ENCODE results near the gene MYO7A.

MYO7A gene

DNA sequence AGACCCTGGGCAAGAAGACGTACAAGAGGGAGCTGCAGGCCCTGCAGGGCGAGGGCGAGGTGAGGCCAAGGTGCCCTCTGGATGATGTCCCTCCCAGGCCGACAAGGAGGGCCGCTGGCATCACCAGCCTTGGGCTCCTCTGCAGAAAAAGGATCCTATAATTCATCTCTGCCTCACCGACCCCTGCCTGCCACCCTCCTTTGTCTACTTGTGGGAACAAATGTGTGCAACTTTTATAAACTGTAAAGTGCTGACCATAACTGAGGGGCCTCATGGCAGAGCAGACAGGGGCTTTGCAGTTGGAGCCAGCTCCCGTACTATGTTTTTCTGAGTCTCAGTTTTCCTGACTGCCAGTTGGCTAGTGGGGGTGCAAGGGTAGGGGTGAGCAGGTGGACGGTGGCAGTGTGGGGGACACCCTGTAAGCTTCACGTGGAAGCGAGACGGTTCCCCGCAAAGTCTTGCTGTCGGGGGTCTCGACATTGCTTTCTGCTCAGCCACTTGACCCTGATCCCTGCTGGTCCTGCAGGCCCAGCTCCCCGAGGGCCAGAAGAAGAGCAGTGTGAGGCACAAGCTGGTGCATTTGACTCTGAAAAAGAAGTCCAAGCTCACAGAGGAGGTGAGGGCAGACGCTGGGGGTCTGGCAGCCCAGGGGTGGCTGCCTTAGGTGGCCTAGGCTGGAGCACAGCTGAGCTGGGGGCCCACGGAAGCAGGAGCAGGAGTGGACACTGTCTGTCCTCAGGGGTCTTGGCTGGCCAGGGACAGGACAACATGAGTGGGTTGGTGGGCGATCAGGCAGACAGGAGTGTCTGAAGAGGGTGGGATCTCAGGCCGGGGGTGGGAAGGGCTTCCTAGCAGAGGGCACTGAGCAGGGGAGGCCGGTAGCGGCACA is 54.7 kb downstream of the MYO7A start:
- no peak for DNase-seq (ENCODE audit: low read depth in 4 of 4, low spot score in 1 of 4)

DNA sequence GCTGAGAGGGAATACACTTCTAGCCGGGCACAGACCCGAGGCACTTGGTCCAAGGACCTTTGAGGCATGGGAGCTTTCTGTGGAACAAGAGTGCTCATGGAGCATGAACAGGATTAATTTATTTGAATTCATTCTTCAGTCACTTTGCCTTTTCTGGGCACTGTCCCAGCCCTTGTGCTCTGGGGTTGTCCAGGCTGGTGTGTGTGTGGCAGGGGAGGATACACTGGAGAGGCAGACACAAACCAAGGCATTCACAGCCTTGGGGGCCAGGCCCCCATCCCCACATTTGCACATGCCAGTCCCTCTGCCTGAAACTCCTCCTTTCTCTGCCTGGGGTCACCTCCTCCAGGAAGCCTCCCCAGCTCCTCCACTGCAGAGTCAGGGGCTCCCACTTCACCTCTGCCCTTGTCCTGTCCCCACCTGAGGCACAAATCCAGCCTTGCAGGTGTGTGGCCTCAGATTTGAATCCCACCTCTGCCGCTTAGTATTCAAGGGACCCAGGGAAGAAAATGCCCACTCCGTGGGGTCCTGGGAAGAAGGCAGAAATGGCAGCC is 55.5 kb downstream of the MYO7A start:
- no peak for DNase-seq (ENCODE audit: low read depth in 4 of 4, low spot score in 1 of 4)

DNA sequence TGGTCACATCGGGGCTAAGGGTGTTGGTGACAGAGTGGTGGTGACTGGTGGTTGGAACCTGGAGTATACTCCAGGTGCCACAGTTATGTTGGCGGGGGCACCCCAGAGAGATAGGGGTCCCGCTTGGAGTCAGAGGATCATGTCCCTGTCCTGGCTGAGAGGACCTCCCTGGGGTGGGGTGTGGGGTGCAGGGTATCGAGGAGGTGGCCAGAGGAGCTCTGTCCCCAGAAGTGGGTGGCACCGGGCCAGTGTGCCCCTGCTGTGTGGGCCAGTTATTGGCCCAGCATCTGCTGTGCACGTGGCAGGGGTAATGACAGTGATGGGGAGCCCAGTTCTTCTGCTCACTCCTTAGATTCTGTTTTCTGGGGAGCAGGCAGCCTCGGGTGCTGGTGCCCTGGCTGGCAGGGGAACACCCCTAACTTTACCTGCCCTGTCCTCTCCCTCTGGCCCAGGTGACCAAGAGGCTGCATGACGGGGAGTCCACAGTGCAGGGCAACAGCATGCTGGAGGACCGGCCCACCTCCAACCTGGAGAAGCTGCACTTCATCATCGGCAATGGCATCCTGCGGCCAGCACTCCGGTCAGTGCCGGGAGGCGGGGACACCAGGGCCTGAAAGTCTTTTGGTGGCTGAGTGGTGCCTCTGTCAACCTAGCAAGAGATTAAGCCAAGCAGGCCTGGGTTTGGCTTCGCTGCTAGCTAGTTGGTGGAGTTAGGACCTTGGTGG is 56.3 kb downstream of the MYO7A start:
- no peak for DNase-seq (ENCODE audit: low read depth in 4 of 4, low spot score in 1 of 4)

DNA sequence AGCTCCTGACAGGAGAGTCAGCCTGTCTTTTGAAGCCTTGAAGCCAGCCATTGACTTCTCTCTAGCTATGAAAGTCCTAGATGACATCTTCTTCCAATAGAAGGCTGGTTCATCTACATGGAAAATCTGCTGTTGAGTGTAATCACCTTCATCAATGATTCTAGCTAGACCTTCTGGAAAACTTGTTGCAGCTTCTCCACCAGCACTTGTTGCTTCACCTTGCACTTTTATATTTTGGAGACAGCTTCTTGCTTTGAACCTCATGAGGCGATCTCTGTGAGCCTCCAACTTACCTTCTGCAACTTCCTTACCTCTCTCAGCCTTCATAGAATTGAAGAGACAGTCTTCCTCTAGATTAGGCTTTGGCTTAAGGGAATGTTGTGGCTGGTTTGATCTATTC is 58.3 kb downstream of the MYO7A start:
- DNase-seq (ENCODE audit: low read depth in 4 of 4, low spot score in 1 of 4) = no peak

DNA sequence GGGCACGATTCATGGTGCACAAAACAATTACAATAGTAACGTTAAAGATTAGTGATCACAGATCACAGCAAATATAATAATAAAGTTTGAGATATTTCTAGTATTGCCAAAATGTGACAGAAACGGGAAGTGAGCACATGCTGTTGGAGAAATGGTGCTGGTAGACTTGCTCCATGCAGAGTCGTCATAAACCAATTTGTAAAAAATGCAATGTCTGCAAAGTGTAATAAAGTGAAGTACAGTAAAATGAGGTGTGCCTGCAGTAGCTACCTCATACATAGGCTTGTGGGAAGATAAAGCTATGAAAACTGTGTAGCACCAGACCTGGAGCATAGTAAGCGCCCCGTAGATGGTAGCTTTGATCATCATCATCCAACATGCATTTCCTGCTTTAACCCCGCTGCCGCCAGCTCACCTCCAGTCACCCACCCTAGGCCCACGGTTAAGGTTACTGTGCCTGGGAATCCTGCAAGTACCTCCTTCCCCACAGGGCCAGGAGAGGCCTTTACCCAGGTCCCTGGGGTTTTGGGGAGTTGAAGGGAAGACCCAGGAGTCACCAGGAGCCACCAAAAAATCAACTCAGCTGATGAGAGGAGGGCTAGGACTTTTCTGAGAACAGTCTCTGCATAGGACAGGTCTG is 59.2 kb downstream of the MYO7A start:
- DNase-seq (ENCODE audit: low read depth in 4 of 4, low spot score in 1 of 4) = no peak

DNA sequence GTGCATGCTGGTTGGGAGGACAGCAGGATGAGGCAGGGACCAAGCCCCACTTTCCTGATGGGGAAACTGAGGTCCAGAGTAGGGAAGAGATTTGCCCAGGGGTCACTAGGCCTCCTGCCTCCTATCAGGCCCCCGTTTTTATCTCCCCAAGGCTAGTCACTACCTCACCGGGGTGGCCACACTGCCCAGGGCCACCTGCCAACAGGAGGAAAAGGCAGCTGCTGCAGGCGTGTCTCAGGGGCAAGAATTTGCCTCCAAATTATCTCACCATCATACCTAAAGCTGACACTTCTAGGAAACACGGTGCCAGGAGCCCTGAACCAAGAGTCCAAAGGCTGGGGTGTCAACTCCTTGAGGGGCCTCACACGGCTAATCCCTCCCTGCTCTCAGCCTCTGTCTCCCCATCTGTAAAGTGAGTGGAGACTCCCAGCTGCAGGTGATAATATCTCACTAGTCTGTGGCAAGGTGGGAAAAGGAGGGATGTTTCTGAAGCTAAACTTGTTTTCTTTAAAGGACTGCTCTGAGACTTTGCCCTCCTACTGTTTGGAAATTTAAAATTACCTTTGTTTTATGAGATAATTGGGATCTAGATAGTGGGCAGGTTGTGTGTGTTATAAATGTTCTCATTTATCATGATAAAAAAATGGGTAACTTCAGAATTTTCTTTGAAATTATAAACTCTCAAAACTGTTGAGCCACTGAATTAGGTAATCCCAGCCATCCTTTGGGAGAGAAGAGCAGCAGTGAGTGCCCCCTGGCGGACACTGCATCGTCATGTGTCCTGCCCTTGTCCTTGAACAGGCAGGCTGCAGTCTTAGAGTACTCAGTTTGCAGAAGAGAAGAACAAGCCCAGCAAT is 60.0 kb downstream of the MYO7A start:
- peak; percentile 31 to 59 (median 39) for DNase-seq (ENCODE audit: low read depth in 4 of 4, low spot score in 1 of 4)

DNA sequence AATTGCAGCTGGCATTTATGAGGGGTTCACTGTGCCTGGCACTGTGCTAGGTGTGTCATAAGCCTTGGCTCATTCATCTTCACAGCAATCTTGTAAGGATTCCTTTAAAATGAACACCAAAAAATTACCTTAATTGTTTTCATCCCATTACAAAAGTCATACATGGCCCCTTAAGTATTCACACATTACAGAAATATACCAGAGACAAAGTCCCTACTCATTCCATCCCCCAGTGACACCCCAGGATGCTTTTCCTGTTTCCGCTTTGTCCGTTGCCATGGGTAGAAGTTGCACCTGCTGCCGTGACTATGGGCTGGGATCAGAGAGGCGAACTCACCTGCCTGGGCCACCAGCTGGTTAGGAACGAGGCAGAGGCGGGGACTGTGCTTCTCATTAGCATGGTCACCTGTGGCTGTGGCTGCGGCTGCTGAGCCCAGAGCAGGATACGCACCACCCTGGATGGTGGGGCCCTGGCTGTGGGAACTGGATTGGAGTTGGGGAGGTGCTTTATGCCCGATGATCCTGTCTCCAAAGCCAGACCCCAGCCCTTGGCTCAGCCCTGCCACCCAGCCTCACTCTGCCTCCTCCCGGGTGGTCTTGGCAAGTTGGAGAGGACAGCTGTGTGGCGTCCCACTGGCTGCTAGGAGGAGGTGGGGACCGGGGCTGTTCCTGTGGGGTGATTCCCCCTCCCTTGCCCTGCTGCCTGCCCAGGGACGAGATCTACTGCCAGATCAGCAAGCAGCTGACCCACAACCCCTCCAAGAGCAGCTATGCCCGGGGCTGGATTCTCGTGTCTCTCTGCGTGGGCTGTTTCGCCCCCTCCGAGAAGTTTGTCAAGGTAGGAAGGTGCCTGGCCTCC is 60.8 kb downstream of the MYO7A start:
- DNase-seq (ENCODE audit: low read depth in 4 of 4, low spot score in 1 of 4) = no peak

DNA sequence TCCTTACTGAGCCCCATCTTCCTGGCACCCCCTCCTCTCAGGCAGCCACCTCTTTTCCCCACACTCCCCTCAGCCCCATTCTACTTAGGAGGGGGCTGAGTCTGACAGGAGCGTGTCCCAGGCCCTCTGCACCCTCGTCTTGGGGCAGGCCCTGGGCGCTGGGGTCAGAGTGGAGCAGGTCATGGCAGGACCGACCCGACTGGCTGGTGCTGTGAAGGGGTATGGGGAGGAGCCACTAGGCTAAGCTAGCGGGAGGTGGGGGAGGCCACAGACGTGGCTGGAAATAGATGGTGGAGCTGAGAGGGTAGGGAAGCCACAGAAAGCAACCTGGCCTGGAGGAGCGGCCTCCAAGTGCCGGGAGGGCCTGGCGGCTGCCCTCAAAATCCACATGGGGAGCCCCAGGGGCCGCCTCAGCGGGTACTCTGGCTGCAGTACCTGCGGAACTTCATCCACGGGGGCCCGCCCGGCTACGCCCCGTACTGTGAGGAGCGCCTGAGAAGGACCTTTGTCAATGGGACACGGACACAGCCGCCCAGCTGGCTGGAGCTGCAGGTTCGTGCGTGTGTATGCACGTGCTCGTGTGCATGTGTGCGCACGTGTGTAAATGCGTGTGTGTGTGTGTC is 61.7 kb downstream of the MYO7A start:
- no peak for DNase-seq (ENCODE audit: low read depth in 4 of 4, low spot score in 1 of 4)

DNA sequence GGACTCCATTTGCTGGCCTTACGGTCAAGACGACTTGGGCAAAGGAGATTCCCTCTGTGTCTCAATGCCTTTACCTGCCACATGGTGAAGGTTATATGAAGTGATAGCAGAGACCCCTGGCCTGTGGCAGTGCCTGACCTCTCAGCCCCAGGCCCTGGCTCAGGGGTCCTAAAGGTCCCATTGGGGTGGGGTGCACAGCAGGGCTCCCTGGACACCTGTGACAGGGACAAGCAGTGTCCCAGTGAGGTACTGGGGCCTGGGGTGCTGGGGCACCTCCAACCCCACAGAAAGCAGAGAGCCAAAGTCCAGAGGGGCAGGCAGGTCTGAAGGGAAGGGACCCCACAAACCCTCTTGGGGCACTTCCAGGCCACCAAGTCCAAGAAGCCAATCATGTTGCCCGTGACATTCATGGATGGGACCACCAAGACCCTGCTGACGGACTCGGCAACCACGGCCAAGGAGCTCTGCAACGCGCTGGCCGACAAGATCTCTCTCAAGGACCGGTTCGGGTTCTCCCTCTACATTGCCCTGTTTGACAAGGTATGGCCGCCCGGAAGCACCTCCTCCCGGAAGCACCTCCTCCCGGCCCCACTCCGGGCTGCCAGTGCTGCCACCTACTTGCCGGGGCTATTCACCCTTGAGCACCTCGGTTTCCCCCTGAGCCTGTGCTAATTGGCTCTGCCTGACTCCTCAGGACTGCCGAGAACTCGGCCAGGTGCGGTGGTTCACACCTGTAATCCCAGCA is 62.5 kb downstream of the MYO7A start:
- no peak for DNase-seq (ENCODE audit: low read depth in 4 of 4, low spot score in 1 of 4)

DNA sequence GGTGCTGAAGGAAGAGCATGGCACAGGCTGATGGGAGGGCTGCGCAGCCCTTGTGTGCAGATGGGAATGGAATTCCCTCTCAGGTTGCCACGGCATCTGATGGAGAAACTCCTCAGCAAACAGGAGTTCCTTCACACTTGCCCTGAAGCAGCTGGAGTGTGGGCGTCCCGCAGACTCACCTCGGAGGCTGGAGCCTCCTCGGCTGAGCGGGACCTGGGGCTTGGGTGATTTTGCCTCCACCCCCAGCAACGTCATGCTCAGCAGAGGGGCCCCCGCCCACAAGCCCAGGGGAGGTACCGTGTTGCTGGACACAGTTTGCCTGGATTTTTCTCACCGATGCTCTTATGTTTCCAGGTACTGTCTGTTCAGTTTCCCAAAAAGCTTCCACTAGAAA is 63.4 kb downstream of the MYO7A start:
- DNase-seq (ENCODE audit: low read depth in 4 of 4, low spot score in 1 of 4) = no peak

DNA sequence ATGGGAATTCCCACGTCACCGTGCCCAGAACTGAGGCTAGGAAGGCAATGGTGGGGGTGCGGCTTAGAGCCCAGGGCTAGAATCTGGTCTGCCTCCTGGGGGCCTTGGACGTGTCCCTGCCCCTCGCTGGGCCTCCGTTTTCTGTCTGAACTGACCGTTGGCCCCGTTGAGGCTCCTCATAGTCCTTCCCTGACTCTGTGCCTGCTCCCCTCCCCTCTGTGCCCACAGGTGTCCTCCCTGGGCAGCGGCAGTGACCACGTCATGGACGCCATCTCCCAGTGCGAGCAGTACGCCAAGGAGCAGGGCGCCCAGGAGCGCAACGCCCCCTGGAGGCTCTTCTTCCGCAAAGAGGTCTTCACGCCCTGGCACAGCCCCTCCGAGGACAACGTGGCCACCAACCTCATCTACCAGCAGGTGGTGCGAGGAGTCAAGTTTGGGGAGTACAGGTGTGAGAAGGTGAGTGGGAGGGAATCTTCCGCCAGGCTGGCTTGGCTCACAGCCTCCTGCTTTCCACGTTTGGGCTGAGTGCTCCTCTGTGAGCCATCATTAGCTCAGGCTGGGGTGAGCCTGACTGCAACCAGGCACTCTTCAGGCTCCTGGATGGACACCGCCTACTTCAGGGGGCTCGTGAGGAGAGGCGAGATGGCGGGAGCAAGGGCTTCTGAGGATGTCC is 63.9 kb downstream of the MYO7A start:
- peak in 3 of 4 experiments; percentile 4 to 50 (median 25) for DNase-seq (ENCODE audit: low read depth in 4 of 4, low spot score in 1 of 4)

DNA sequence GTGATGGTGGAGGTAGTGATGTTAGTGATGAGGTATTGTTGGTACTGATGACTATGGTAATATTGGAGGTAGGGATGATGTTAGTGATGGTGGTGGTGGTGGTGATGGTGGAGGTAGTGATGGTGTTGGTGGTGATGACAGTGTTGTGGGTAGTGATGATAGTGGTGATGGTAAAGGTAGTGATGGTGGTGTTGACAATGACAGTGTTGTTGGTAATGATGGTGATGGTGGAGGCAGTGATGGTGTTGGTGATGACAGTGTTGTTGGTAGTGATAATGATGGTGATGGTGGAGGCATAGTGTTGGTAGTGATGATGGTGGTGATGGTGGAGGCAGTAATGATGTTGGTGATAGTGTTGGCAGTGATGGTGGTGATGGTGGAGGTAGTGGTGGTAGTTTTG is 65.1 kb downstream of the MYO7A start:
- no peak for DNase-seq (ENCODE audit: low read depth in 4 of 4, low spot score in 1 of 4)

DNA sequence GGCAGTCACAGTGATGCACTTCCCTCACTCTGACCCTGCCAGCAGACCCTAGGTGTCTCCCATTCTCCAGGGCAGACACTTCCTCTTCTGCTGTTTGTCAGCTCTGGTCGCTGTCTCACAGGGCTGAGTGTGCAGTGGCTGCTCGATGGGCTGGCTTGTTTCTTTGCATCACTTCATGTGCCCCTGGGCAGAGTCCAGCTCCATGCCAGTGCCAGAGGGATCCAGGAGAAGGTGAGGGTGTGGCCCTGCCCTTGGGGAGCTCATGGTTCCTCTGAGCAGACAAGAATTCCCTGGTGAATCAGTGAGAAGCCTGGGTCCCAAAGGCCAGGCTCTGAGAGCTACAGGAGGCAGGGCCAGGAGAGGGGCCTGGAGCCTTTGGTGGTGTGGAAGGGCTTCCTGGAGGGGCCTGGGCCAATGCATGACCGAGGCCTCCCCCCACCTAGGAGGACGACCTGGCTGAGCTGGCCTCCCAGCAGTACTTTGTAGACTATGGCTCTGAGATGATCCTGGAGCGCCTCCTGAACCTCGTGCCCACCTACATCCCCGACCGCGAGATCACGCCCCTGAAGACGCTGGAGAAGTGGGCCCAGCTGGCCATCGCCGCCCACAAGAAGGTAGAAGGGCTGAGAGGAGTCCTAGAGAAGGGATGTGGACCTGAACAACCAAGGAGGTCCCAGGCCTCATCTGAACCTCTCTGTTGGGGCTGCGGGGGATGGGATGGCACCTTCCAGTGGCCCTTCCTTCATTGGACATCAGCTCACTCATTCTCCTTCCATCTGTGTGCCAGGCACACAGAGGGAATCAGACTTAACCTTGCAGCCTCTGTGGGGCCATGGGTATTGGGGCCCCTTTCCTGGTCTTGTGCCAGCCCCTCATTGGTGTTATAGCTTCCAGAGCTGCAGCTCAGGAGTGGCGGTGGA is 66.1 kb downstream of the MYO7A start:
- no peak for DNase-seq (ENCODE audit: low read depth in 4 of 4, low spot score in 1 of 4)

DNA sequence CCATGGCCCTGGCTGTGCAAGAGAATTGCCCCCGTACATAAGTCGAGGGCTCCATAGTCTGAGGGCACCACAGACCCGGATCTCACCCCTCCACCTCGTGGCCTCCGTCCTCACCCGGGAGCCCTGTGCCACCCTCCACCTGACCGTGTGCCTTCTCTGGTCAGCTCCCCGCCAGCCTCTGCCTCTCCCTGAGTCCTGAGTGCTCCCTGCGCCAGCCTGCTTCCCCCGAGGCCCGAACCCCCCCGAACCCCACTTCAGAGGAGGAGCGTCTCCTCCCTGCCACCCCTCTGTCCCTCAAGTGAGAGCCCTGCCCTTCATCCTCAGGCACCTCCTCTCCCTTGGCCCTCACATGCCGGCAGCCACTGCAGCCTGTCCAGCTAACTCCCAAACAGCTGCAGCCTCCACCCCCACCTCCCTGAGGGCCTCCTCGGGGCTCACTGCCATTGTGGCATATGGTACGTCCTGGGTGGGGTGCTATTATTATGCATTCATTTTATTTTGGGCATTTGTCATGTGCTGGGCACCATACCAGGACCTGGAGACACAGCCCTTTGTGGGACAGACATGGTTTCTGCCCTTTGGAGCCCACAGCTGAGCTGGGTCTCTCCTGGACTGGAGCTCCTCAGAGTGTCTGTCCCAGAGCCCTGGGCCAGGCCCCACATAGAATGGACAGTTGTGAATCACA is 67.2 kb downstream of the MYO7A start:
- DNase-seq (ENCODE audit: low read depth in 4 of 4, low spot score in 1 of 4) = no peak

DNA sequence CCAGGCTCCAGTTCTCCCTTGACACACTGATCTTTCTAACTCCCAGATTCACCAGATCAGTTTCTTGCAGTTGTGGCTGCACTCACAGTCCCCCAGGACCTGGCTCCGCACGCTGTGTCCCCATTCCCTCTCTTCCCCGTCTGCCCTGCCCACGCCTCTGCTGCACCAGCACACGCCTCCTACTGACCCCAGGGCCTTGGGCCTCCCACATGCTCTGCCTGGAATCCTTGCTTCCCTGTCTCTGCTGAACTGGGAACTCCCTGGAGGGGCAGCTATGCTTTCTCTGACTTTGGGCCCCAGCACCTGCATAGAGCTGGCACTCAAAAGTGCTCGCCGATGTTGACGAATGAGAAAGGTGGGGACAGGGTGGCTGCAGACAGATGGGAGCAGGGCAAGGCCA is 68.9 kb downstream of the MYO7A start:
- no peak for DNase-seq (ENCODE audit: low read depth in 4 of 4, low spot score in 1 of 4)

DNA sequence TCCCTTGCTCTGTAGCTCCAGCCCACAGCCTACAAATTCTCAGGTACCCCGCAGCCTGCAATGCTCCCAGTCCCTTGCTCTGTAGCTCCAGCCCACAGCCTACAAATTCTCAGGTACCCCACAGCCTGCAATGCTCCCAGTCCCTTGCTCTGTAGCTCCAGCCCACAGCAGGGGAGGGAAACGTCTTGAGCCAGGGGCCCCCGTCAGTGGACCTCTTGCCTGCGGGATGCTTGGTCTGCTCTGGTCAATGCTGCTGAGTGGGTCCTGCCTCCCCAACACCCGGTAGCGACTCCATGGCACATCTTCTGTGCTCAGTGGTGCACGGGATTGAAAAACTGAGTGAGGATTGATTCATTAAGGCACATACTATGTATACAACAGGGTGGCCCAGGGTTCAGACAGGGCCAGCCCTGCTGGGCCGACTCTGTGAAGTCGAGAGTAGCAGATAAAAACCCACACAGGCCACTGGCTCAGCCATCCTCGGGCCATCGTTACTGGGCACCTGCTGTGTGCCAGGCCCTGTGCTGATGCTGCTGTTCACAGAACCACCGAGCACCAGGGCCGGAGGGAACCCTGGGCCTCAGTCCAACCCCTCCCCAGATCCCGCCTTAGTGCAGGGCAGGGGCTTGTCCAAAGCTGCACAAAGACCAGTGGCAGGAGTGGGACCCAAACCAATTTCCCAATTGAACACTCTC is 69.7 kb downstream of the MYO7A start:
- DNase-seq (ENCODE audit: low read depth in 4 of 4, low spot score in 1 of 4) = no peak
